Epithelial cell of proximal tubule (primary cell): ENCODE measurements around the gene RSAD2. TPM values are rescaled to one million over a fixed set of nuclear protein-coding genes. Genes with fewer than 3 reads are reported as not detected.

Experiments
- DNase-seq: peaks from one replicate; pipeline ENCODE4 v3.0.0-alpha.2; 2011; ENCODE audit warnings: low read depth
- H3K4me3 ChIP-seq: 2 replicates; pipeline ENCODE4 v1.5.1; 2011; ENCODE audit warnings: low read depth, mild to moderate bottlenecking, low read length
- total RNA-seq: library from RNA; depleted of rRNA; stranded (reverse); fragments of >200 nt; gene quantifications from 2 replicates; pipeline ENCODE4 v1.2.3, GENCODE V29; 2015
- TF ChIP-seq, protein P1 (sequence below): conservative IDR thresholded peaks from 2 replicates; pipeline ENCODE4 v1.5.1; 2012; ENCODE audit warnings: low read depth, mild to moderate bottlenecking, low read length

RSAD2 gene
- total RNA-seq, 1 donor from 2014 or later = under 0.01 TPM

DNA sequence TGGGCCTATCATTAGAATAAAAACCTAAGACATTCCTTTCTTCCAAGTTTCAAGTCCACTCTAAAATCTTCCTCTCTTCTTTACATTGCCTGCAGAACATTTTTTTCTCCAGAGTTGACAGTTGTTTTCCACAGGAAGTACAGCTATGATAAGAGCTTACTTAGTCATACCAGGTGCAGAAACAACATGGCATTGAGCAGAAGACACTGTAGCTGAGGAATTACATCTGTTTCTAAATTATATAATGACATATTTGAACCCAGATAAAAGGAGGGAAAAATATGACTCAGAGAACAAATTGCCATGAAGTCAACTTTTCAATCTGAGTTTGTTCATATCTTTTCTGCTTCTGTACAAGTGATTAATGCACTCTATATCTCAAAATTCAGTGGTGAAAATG is 42.1 kb upstream of the RSAD2 start:
- DNase-seq = no peak
- no peak overlapping the region for H3K4me3 ChIP-seq
- TF ChIP-seq, protein P1, sequence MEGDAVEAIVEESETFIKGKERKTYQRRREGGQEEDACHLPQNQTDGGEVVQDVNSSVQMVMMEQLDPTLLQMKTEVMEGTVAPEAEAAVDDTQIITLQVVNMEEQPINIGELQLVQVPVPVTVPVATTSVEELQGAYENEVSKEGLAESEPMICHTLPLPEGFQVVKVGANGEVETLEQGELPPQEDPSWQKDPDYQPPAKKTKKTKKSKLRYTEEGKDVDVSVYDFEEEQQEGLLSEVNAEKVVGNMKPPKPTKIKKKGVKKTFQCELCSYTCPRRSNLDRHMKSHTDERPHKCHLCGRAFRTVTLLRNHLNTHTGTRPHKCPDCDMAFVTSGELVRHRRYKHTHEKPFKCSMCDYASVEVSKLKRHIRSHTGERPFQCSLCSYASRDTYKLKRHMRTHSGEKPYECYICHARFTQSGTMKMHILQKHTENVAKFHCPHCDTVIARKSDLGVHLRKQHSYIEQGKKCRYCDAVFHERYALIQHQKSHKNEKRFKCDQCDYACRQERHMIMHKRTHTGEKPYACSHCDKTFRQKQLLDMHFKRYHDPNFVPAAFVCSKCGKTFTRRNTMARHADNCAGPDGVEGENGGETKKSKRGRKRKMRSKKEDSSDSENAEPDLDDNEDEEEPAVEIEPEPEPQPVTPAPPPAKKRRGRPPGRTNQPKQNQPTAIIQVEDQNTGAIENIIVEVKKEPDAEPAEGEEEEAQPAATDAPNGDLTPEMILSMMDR = no peak

DNA sequence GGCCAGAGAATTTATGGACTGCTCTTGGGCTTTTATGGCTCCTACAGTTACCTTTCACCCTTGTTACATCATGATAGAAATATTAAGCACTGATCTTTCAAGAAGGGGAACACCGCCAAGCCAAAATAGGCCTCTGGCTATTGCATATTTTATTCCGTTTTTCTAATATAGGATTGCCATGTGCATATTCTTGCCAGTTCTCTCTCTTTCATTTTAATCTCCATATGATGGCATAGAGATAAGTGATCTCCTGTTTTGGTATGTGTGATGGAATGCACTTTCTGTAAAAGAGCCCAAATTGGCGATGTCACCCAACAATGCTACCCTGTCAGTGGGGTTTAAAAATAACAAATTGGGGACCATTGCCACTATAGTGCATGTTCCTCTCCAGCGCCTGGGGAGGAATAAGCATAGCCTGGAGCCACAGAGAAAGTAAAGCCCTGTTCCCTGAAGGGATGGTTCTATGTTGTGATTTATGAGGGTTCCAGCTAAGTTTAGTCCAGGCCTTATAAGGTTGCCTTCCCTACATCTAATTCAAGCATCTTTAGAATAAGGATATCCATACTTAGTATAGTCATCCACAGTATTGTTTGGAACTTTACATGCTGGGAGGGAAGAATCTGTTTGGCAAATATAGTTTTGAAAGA is 38.8 kb upstream of the RSAD2 start:
- DNase-seq = no peak
- TF ChIP-seq, protein P1 = no peak

DNA sequence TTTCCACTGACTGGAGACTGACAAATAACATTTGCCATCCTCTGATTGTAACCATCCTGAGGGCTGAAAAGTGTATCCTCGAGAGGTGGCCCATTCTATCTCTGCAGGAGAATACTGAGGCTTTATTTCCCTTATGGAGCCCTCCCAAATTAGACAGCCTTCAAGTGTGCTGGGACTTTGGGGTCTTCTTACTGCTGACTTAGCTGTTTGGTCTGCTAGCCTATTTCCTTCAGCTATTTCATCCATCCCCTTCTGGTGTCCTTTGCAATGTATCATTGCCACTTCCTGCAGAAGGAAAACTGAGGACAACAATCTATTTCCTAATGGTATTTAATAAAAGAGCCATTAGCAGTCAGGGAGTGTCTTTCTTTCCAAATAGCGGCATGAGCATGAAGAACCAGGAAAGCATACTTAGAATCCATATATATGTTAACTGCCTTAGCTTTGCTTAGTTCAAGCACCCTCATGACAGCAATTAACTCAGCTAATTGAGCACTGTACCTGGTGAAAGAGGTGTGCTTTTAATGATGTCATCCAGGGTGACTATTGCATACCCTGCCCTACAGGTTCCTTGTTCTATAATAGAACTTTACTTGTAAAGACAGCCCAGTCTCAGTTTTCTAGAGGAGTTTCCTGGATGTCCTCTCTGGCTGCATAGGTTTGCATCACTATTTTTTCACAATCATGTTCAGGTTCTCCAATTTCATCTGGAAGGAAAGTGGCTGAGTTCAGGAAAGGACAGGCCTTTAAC is 35.9 kb upstream of the RSAD2 start:
- no peak for DNase-seq
- TF ChIP-seq, protein P1 = no peak
- no peak overlapping the region for H3K4me3 ChIP-seq

More for the DNA sequence above, 38.8 kb upstream of the RSAD2 start:
- H3K4me3 ChIP-seq = no peak overlapping the region

DNA sequence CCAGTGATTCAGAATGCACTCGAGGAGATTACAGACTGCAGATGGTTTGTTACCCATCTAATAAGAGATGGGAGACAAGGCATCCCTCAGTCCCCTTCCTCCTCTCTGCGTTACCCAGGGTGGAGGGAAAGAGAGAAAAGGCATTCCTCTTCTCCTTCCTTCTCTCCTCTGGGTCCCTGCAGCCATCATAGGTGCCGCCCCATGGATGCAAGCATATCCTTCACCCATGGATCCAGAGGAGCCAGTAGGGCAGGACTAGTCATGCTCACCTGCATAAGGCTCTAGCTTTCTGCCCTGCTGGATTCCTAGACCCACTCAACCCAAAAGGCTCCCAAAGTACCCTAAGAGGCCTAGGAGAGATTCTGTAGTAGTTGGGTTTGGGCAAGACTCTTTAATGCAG is 32.3 kb upstream of the RSAD2 start:
- no peak for DNase-seq
- TF ChIP-seq, protein P1 = no peak
- H3K4me3 ChIP-seq = no peak overlapping the region

DNA sequence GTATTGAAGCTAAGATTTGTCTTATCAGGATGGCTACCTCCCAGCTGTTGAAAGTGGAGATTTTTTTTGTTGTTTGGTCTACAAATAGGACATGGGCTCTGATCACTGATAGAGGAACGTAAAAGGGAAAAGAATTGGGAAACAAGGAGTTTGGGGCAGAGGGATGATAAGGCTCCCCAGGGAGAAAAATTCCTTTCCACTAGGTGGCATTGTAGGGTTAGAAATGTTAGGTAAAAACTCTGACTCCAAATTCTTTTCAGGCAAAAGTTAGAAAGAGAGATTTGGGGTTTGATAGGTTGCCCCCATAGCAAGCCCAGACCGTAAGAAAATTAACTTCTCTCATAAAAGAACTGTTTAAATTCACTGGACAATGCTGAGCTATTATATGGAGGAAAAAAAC is 31.7 kb upstream of the RSAD2 start:
- H3K4me3 ChIP-seq = no peak overlapping the region
- TF ChIP-seq, protein P1 = peak; percentile 31
- DNase-seq = no peak

DNA sequence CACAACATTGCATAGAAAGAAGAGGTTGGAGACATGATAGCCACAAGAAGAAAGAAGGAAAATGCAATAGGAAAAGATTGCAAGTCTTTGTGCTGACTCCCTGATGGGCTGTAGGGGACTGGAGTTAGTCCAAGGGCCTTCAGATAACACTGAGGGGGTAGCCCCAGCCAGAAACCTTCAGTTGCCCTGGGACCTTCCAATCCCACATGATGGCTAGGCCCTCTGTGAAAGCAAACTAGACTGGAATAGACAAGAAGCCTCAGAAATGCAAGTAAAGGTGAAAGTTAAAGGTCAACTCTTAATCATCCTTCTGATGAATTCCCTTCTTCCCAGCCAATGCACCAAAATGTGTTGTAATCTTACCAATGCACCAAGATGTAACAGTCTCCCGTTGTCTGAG is 31.0 kb upstream of the RSAD2 start:
- no peak overlapping the region for H3K4me3 ChIP-seq
- DNase-seq = no peak
- TF ChIP-seq, protein P1 = no peak
